Measurements from ENCODE around the gene TRIM22.

The TRIM22 gene

GRCh38 chr11:5726351-5726750 is 36.8 kb downstream of the TRIM22 start:
- Mint-ChIP-seq H3K4me3 (no peak overlapping the region), H3K27ac (ENCODE audit: low read depth) (no peak overlapping the region), H3K27me3 (peaks cover 12% of the 10 kb centered on the region), H3K9me3 (no peaks in the 10 kb centered on the region), H3K4me1 (no peaks in the 10 kb centered on the region), H3K36me3 (ENCODE audit: insufficient read depth) (no peaks in the 10 kb centered on the region)
- DNase-seq (ENCODE audit: low spot score in 2 of 2) (no peak), ATAC-seq (replicated peaks; ENCODE audit: extremely low read depth, poor library complexity, severe bottlenecking) (no peak)

GRCh38 chr11:5727691-5728090 is 38.1 kb downstream of the TRIM22 start:
- DNase-seq (ENCODE audit: low spot score in 2 of 2) = no peak
- Mint-ChIP-seq H3K27ac (ENCODE audit: low read depth) (no peak overlapping the region), H3K27me3 (peaks cover 12% of the 10 kb centered on the region), H3K36me3 (ENCODE audit: insufficient read depth) (no peaks in the 10 kb centered on the region), H3K9me3 (no peaks in the 10 kb centered on the region), H3K4me1 (no peaks in the 10 kb centered on the region), H3K4me3 (no peak overlapping the region)
- ATAC-seq (replicated peaks; ENCODE audit: extremely low read depth, poor library complexity, severe bottlenecking) = no peak

- no peak for ATAC-seq (replicated peaks; ENCODE audit: extremely low read depth, poor library complexity, severe bottlenecking)
These were observed 46.8 kb downstream of the TRIM22 start, which contains the start of gene OR56B1 for GRCh38 chr11:5736396-5736795. OR56B1 (plus strand) TSS chr11:5736448; CDS start chr11:5736517, 69 bp downstream.

GRCh38 chr11:5737091-5737490 is 47.5 kb downstream of the TRIM22 start:
- Mint-ChIP-seq H3K4me3 (no peak overlapping the region), H3K27me3 (peaks cover 33% of the 10 kb centered on the region), H3K27ac (ENCODE audit: low read depth) (no peak overlapping the region), H3K36me3 (ENCODE audit: insufficient read depth) (no peaks in the 10 kb centered on the region), H3K4me1 (no peaks in the 10 kb centered on the region), H3K9me3 (peaks cover 17% of the 10 kb centered on the region)
- ATAC-seq (replicated peaks; ENCODE audit: extremely low read depth, poor library complexity, severe bottlenecking) (no peak), DNase-seq (ENCODE audit: low spot score in 2 of 2) (no peak)

More at GRCh38 chr11:5736396-5736795, 46.8 kb downstream of the TRIM22 start, which contains the start of gene OR56B1:
- Mint-ChIP-seq H3K4me3 (no peak within 1 kb of the TSS), H3K27ac (ENCODE audit: low read depth) (no peak within 1 kb of the TSS), H3K27me3 (peaks cover 26% of the 10 kb centered on the region), H3K4me1 (no peaks in the 10 kb centered on the region), H3K9me3 (peaks cover 10% of the 10 kb centered on the region), H3K36me3 (ENCODE audit: insufficient read depth) (no peaks in the 10 kb centered on the region)
- DNase-seq (ENCODE audit: low spot score in 2 of 2) = no peak

GRCh38 chr11:5737670-5738392 is 48.2 kb downstream of the TRIM22 start:
- DNase-seq (ENCODE audit: low spot score in 2 of 2) (no peak), ATAC-seq (replicated peaks; ENCODE audit: extremely low read depth, poor library complexity, severe bottlenecking) (no peak)
- Mint-ChIP-seq H3K27ac (ENCODE audit: low read depth) (no peak overlapping the region), H3K27me3 (peaks cover 40% of the 10 kb centered on the region), H3K4me1 (no peaks in the 10 kb centered on the region), H3K9me3 (peaks cover 19% of the 10 kb centered on the region), H3K36me3 (ENCODE audit: insufficient read depth) (no peaks in the 10 kb centered on the region), H3K4me3 (no peak overlapping the region)

- Mint-ChIP-seq H3K36me3 (ENCODE audit: insufficient read depth) (no peaks in the 10 kb centered on the region), H3K27ac (ENCODE audit: low read depth) (no peak overlapping the region), H3K4me3 (no peak overlapping the region), H3K27me3 (peaks cover 46% of the 10 kb centered on the region), H3K4me1 (no peaks in the 10 kb centered on the region), H3K9me3 (peaks cover 19% of the 10 kb centered on the region)
- ATAC-seq (replicated peaks; ENCODE audit: extremely low read depth, poor library complexity, severe bottlenecking) (no peak), DNase-seq (ENCODE audit: low spot score in 2 of 2) (no peak)
These were observed 48.8 kb downstream of the TRIM22 start for GRCh38 chr11:5738431-5738830.

- H3K9me3 Mint-ChIP-seq = peaks cover 6% of the 10 kb centered on the region
- H3K27me3 Mint-ChIP-seq = peaks cover 18% of the 10 kb centered on the region
- ATAC-seq (replicated peaks; ENCODE audit: extremely low read depth, poor library complexity, severe bottlenecking) (no peak), DNase-seq (ENCODE audit: low spot score in 2 of 2) (no peak)
- no peak overlapping the region for H3K4me3 Mint-ChIP-seq
- no peak overlapping the region for H3K27ac Mint-ChIP-seq (ENCODE audit: low read depth)
- no peaks in the 10 kb centered on the region for H3K4me1 Mint-ChIP-seq
- no peaks in the 10 kb centered on the region for H3K36me3 Mint-ChIP-seq (ENCODE audit: insufficient read depth)
These were observed 57.0 kb downstream of the TRIM22 start for GRCh38 chr11:5746614-5747013.

- H3K4me1 Mint-ChIP-seq = no peaks in the 10 kb centered on the region
- DNase-seq (ENCODE audit: low spot score in 2 of 2) (no peak), ATAC-seq (replicated peaks; ENCODE audit: extremely low read depth, poor library complexity, severe bottlenecking) (no peak)
- H3K9me3 Mint-ChIP-seq = no peaks in the 10 kb centered on the region
- no peak overlapping the region for H3K4me3 Mint-ChIP-seq
- H3K27me3 Mint-ChIP-seq = peaks cover 4% of the 10 kb centered on the region
- no peak overlapping the region for H3K27ac Mint-ChIP-seq (ENCODE audit: low read depth)
- H3K36me3 Mint-ChIP-seq (ENCODE audit: insufficient read depth) = no peaks in the 10 kb centered on the region
These were observed 60.2 kb downstream of the TRIM22 start for GRCh38 chr11:5749836-5750235.

- Mint-ChIP-seq H3K27me3 (peaks cover 20% of the 10 kb centered on the region), H3K36me3 (ENCODE audit: insufficient read depth) (no peaks in the 10 kb centered on the region), H3K27ac (ENCODE audit: low read depth) (no peak within 1 kb of the TSS), H3K4me1 (no peaks in the 10 kb centered on the region), H3K4me3 (no peak within 1 kb of the TSS), H3K9me3 (no peaks in the 10 kb centered on the region)
- ATAC-seq (replicated peaks; ENCODE audit: extremely low read depth, poor library complexity, severe bottlenecking) (no peak), DNase-seq (ENCODE audit: low spot score in 2 of 2) (no peak)
These were observed 64.4 kb downstream of the TRIM22 start, which contains the start of gene OR52N4 for GRCh38 chr11:5753943-5754342. OR52N4 (plus strand) TSS chr11:5754243; CDS start chr11:5754741, 498 bp downstream.

Data from central memory CD8-positive, alpha-beta T cell (primary cell).